Stimulated activated CD8-positive, alpha-beta memory T cell treated with anti-CD3 and anti-CD28 coated beads, Interleukin-4, amount 100 ng/mL, for 48 hours (primary cell): ENCODE results near the gene UBN2.
"Not testable (repeated sequence)": the region's sequence is repeated elsewhere in the genome, so short reads cannot be mapped to it uniquely, and the experiment has no call there.

Experiments used
- DNase-seq: peaks from one replicate; pipeline ENCODE4 v3.0.0-alpha.2; 2020

Gene UBN2

DNA sequence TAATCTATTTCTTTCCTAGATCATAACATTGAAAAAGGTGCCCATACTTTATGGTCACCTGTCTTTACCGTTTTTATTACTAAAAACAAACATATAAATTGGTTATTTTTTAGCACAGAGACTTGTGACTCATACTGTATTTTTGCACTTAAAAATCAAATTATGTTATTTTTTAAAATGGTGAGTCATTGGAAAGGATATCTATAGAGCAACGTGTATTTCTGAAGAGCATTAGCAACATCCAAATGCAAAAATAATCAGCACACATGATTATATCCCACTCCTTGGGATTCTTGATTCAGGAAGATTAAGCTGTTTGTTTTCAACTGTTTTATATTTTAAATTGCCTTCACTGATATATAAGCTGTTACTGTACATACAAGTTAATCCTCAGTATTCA is 69.4 kb downstream of the UBN2 start:
- DNase-seq, result no peak

- DNase-seq, result no peak
These were observed 73.5 kb downstream of the UBN2 start for GRCh38 chr7:139304517-139304916.

DNA sequence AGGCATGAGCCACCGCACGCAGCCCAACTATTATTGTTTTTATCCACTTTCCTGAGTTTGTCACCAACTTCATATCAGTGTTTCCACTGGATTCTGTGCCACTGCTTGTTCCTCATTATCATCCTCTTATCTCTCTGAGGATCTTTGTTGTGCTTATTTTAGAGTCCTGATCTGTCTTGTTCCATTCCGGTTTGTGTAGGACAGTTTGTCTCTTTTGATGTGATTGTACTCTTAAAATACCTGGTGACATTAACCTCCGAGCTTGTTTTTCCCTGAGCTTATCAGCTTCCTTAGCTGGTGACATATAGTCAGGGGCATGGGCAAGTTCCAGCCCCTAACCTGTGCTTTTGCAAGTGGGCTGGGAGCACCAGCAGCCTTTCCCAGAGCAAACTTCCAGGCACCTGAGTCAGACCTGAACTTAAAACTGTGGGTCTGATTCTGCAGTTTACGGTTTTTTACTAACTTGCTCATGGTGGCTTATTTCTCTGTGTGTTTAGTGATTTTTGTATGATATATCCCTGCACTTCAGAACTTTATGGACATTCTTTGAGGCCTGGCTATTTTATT is 87.0 kb downstream of the UBN2 start:
- DNase-seq, result no peak

- no peak for DNase-seq
These were observed 90.2 kb downstream of the UBN2 start for GRCh38 chr7:139321071-139321745.

DNA sequence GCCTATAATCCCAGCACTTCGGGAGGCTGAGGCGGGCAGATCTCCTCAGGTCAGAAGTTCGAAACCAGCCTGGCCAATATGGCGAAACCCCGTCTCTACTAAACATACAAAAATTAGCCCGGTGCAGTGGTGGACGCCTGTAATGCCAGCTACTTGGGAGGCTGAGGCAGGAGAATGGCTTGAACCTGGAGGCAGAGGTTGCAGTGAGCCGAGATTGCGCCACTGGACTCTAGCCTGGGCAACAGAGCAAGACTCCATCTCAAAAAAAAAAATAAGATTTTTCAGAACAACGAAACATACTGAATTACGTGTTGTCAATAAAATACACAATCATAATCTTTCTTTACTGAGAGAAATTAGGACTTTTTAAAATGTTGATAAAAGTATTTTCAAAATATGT is 93.7 kb downstream of the UBN2 start:
- DNase-seq, result not testable (repeated sequence)

DNA sequence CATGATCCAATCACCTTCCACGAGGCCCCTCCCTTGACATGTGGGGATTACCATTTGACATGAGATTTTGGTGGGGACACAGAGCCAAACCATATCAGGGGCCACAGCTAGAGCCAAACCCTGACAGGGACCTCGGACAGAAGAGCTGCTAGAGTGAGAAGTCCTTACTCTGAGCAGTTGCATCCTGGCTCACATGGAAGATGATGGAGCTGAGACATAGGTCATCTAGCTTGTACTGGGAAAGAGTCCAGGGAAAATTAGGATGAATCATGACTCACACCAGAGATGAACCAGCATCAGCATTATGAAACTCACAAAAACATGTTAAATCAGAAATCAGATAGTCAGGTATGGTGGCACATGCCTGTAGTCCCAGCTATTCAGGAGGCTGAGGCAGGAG is 97.3 kb downstream of the UBN2 start:
- no peak for DNase-seq

- DNase-seq, result no peak
These were observed 98.1 kb downstream of the UBN2 start for GRCh38 chr7:139329119-139329518.

- DNase-seq, result no peak
These were observed 99.4 kb downstream of the UBN2 start for GRCh38 chr7:139330333-139331030.

DNA sequence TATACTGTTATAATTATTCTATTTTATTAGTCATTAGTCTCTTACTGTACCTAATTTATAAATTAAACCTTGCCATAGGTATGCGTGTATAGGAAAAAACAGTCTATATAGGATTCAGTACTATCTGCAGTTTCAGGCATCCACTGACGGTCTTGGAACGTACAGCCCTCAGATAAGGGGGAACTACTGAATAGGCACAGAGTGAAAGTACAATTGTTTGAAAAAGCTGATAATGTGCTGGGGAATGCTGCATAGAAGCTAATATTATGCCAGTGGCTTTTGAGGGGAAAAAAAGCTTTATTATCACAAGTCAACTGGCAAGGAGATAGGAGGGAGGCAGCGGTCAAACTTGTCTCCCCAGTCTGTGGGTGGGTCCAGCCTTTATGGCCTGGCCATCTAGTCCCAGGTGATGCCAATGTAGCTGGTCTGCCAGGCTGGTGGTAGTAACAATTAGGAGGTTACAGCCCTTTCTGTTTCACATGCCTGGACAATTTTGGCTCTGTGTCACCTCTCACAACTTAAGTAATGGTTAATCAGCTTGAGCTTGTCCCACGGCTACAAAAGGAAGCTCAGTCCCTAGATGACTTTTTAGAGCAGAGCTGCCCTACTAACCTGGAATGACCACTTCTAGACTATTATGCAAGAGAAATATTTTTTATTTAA is 101.8 kb downstream of the UBN2 start:
- DNase-seq, result no peak

GRCh38 chr7:139333443-139333842 is 102.4 kb downstream of the UBN2 start:
- DNase-seq, result not testable (repeated sequence)

DNA sequence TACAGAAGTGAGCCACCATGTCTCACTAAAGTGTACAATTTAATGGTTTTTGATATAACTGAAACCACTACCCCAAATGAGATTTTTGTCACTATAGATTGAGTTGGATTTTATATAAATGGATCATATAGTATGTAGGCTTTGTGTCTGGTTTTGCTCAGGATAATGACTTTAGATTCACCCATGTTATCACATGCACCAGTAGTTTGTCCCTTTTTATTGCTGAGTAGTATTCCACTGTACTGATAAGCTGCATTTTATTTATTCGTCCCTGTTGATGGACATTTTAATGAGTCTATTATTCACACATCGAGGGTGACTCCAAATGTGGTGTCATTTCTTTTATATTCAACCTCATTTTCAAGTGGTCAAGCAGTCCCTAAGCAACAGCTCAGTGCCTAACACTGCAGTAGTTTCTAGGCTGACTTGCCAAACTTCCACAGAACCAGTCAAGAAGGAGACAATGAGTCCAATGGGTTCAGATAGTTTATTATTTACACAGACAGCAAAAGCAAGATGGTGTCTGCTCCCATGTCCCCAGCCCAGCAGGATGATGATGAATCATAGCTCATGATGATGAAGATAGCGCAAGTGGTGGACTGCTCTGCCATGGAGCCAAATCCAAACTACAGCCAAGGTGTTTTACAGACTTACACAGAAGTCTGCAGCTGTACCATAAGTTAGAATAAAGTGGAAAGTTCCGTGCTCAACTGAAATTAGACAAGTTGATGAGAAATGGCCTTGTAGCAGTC is 103.5 kb downstream of the UBN2 start:
- DNase-seq, result no peak

DNA sequence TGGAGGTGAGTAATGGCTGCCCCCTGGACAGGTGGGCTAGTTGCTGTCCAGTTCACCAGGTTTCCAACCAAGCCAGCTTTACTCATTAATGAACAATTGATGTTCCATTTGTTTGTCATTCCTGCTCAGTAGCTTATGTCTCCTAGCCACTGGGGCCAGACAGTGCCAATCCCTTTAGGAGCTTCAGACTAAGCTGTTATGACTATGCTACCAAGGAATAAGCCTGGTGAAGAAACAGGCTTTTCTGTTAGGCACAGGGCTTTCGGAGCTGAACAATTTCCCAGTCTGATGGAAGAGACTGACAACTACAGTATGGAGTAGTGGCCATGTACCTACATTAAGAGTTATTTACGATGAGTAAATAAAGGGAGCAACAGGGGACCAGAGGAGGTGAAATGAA is 108.0 kb downstream of the UBN2 start:
- no peak for DNase-seq

DNA sequence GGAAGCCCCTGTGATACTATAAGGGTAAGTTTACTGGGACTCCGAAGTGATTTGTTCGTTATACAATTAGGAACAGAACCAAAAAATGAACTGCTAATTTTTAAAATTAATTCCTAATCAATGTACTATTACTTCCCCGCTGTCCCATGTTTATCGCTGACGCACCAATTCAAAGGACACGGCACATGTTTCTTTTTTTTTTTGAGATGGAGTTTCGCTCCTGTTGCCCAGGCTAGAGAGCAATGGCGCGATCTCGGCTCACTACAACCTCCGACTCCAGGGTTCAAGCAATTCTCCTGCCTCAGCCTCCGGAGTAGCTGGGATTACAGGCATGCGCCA is 108.6 kb downstream of the UBN2 start:
- DNase-seq, result no peak

GRCh38 chr7:139340037-139340807 is 109.2 kb downstream of the UBN2 start:
- peak; percentile 99 for DNase-seq

DNA sequence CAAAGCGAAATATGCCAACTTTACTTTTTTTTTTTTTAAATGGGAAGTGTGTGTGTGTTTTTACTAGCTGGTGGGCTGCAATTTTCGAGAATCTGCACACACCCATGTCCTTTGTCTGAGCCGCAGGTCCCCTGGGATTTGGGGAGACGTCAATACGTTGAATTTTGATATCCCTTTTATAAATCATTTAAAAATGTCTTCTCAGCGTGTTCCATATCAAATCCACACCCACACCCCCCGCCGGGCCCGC is 109.7 kb downstream of the UBN2 start:
- no peak for DNase-seq

DNA sequence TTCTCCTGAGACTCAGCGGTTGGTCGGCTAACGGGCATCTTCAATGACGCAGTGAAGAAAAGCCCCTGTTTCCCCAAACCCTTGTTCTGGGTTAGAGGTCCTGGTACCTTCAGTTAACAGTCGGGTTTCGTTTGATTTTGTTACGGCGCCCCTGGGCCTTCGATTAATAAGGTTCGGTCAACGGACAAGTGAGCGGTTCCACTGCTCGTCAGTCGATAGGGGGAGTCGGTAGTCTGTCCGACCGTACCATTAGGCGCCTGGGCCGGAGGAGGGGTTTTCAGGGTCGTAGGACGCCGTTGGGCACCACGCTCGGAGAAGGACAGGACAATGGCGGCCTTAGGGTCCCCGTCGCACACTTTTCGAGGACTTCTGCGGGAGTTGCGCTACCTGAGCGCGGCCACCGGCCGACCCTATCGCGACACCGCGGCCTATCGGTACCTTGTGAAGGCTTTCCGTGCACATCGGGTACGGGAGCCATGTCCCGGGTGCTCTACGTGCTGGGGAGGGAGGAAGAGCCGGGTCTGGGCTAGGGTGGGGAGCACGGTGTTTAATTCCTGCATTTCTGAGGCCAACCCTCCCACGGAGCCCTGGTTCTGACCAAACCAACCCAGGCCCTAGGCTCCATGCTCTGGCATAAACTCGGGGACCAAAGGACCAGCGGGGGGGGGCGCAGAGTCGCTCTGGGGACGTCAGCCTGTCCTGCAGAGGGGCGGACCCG is 110.2 kb downstream of the UBN2 start, which contains the start of gene FMC1:
TSS of gene FMC1 (plus strand) at position 280 of the 718 bp plus-strand sequence. CDS start at position 328, 48 bp downstream.
- peak; percentile 88 for DNase-seq

DNA sequence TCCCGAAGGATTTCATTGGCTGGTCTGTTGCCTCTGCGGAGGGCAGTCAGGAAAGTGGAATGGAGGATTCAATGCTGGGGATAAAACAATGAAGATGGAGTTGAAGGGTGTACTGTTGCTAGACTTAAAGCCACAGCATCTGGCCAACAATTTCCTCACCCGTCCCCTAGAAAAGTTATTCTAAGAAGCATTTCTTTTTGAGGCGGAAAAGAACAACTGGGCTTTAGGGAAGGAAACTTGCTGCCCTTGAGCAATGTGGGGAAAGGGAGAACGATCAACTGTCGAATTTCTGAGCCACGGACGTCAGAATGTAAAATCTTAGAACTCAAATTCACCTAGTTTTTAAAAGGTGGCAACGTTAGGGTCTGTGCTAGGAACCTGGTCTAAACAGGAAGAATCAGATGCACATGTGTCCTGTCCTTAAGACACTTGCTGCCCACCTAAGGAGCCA is 110.8 kb downstream of the UBN2 start:
- DNase-seq, result no peak

DNA sequence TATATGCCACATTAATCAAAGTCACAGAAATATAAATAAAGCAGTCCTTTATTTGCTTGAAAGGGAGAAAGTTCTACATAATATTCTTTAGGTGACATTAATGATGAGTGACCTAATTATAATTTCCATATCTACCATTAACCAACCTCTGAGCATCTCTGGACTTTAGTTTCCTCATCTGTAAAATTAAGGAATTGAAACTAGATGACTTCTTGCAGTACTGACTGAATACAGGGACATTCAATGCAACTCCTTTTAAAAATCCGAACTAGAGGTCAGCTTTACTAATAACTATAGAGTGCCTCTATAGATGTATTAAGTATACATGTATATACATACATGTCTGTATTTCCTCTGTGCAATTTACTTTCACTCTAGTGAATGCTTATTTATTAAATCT is 114.0 kb downstream of the UBN2 start:
- DNase-seq, result no peak

GRCh38 chr7:139351027-139351426 is 120.0 kb downstream of the UBN2 start:
- no peak for DNase-seq

DNA sequence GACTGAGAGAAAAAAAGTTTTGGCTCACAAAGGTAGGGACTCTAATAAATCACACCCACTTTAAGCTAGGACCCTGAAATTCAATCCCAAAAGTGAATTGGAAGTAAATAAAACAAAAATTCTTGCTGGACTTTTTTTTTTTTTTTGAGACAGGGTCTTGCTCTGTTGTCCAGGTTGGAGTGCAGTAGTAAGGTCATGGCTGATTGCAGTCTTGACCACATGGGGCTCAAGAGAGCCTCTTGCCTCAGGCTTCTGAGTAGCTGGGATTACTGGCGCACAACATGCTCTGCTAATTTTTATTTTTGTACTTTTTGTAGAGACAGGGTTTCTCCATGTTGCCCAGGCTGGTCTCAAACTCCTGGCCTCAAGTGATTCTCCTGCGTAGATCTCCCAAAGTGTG is 123.7 kb downstream of the UBN2 start:
- DNase-seq, result no peak

- no peak for DNase-seq
These were observed 124.3 kb downstream of the UBN2 start for GRCh38 chr7:139355320-139355719.
